Measurements from ENCODE around the gene EMC8. TPM values are rescaled to one million over a fixed set of nuclear protein-coding genes. Genes with fewer than 3 reads are reported as not detected.

EMC8 gene
- polyA plus RNA-seq, 1 of the 3 experiments (the other 2 are of a cell fraction): 45.9 TPM

DNA sequence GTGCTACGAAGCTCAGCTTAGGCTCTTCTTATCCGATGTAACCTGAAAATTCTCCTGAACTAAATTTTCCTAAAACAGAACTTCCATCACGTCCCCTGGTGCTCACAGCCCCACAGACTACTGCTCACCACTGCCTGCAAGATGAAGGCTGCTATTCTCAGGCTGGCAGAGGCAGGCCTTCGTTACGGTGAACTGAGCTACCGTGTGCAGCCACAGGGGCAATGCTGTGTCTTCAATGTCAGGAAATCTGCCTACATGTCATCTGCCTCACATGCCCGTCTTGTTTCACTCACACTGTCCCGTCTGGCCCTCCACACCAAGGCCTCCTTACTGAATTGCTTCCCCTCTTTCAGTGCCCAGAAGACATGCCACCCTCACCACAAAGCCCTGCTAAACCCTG lies 15.9 kb downstream of the EMC8 start:
- Histone ChIP-seq H3K4me3 (ENCODE audit: low read depth in 2 of 2, low read length in 1 of 2) (no peak overlapping the region), H3K4me2 (no peak overlapping the region), H4K20me1 (ENCODE audit: insufficient read depth) (peaks cover 28% of the 10 kb centered on the region), H3K9ac (no peak overlapping the region), H3K79me2 (ENCODE audit: insufficient read depth) (peaks cover 35% of the 10 kb centered on the region; the same call in 1 of the 2 replicates), H3K9me3 (no peaks in the 10 kb centered on the region), H3K9me2 (no peaks in the 10 kb centered on the region), H2AFZ (ENCODE audit: low read depth) (no peak overlapping the region), H3K27me3 (ENCODE audit: insufficient read depth) (no peaks in the 10 kb centered on the region), H3F3A (replicated peaks; ENCODE audit: insufficient read depth) (peaks cover 5% of the 10 kb centered on the region), H3K36me3 (replicated peaks in 1 of 2; ENCODE audit: control insufficient read depth in 1 of 2, insufficient read depth in 2 of 2, low read length in 1 of 2) (peaks cover 25 to 57% of the 10 kb centered on the region in 2 experiments), H3K27ac (ENCODE audit: low read depth in 2 of 2, low read length in 1 of 2) (no peak overlapping the region), H3K4me1 (ENCODE audit: control insufficient read depth in 1 of 2, insufficient read depth in 2 of 2, low read depth in 1 of 2, low read length in 1 of 2) (no peaks in the 10 kb centered on the region)
- POLR2A ChIA-PET: no interaction called here
- CTCF ChIA-PET: interaction anchor here (0.6 kb wide), 1 partner anchor 760 kb away, joined by 3 read pairs; no protein-coding TSS in a partner anchor
- TF ChIP-seq FOXJ3 (CRISPR knock-in tag; IDR thresholded peaks at IDR 0.05) (no peak), RCOR1 (IDR thresholded peaks at IDR 0.05; ENCODE audit: low read length) (no peak), TAF1 (IDR thresholded peaks at IDR 0.05; ENCODE audit: borderline replicate concordance, low read depth, low read length) (no peak), SIN3A (IDR thresholded peaks at IDR 0.05; ENCODE audit: borderline replicate concordance, low read depth, low read length) (no peak), TCF12 (IDR thresholded peaks at IDR 0.05) (no peak), EZH2phosphoT487 (IDR thresholded peaks at IDR 0.05; ENCODE audit: borderline replicate concordance, low read depth) (no peak), NRF1 (IDR thresholded peaks at IDR 0.05; ENCODE audit: low read depth, low read length) (no peak), FOXM1 (IDR thresholded peaks at IDR 0.05; ENCODE audit: low read depth) (no peak), FOSL2 (IDR thresholded peaks at IDR 0.05; ENCODE audit: borderline replicate concordance, low read depth) (no peak), MEF2A (IDR thresholded peaks at IDR 0.05; ENCODE audit: borderline replicate concordance, low read depth) (no peak), NFIC (IDR thresholded peaks at IDR 0.05; ENCODE audit: borderline replicate concordance) (no peak), YY1 (IDR thresholded peaks at IDR 0.05; ENCODE audit: low read depth) (no peak), CHD2 (IDR thresholded peaks at IDR 0.05; ENCODE audit: low read length, partially characterized antibody) (no peak)
- TF ChIP-seq, protein P1, sequence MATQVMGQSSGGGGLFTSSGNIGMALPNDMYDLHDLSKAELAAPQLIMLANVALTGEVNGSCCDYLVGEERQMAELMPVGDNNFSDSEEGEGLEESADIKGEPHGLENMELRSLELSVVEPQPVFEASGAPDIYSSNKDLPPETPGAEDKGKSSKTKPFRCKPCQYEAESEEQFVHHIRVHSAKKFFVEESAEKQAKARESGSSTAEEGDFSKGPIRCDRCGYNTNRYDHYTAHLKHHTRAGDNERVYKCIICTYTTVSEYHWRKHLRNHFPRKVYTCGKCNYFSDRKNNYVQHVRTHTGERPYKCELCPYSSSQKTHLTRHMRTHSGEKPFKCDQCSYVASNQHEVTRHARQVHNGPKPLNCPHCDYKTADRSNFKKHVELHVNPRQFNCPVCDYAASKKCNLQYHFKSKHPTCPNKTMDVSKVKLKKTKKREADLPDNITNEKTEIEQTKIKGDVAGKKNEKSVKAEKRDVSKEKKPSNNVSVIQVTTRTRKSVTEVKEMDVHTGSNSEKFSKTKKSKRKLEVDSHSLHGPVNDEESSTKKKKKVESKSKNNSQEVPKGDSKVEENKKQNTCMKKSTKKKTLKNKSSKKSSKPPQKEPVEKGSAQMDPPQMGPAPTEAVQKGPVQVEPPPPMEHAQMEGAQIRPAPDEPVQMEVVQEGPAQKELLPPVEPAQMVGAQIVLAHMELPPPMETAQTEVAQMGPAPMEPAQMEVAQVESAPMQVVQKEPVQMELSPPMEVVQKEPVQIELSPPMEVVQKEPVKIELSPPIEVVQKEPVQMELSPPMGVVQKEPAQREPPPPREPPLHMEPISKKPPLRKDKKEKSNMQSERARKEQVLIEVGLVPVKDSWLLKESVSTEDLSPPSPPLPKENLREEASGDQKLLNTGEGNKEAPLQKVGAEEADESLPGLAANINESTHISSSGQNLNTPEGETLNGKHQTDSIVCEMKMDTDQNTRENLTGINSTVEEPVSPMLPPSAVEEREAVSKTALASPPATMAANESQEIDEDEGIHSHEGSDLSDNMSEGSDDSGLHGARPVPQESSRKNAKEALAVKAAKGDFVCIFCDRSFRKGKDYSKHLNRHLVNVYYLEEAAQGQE (IDR thresholded peaks at IDR 0.05; ENCODE audit: low read depth, low read length): no peak
- TF ChIP-seq, protein P2, sequence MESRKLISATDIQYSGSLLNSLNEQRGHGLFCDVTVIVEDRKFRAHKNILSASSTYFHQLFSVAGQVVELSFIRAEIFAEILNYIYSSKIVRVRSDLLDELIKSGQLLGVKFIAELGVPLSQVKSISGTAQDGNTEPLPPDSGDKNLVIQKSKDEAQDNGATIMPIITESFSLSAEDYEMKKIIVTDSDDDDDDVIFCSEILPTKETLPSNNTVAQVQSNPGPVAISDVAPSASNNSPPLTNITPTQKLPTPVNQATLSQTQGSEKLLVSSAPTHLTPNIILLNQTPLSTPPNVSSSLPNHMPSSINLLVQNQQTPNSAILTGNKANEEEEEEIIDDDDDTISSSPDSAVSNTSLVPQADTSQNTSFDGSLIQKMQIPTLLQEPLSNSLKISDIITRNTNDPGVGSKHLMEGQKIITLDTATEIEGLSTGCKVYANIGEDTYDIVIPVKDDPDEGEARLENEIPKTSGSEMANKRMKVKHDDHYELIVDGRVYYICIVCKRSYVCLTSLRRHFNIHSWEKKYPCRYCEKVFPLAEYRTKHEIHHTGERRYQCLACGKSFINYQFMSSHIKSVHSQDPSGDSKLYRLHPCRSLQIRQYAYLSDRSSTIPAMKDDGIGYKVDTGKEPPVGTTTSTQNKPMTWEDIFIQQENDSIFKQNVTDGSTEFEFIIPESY (IDR thresholded peaks at IDR 0.05; ENCODE audit: borderline replicate concordance, low read depth): no peak
- TF ChIP-seq, protein P3, sequence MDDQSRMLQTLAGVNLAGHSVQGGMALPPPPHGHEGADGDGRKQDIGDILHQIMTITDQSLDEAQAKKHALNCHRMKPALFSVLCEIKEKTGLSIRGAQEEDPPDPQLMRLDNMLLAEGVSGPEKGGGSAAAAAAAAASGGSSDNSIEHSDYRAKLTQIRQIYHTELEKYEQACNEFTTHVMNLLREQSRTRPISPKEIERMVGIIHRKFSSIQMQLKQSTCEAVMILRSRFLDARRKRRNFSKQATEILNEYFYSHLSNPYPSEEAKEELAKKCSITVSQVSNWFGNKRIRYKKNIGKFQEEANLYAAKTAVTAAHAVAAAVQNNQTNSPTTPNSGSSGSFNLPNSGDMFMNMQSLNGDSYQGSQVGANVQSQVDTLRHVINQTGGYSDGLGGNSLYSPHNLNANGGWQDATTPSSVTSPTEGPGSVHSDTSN (IDR thresholded peaks at IDR 0.05): no peak
- TF ChIP-seq, protein P4, sequence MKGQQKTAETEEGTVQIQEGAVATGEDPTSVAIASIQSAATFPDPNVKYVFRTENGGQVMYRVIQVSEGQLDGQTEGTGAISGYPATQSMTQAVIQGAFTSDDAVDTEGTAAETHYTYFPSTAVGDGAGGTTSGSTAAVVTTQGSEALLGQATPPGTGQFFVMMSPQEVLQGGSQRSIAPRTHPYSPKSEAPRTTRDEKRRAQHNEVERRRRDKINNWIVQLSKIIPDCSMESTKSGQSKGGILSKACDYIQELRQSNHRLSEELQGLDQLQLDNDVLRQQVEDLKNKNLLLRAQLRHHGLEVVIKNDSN (IDR thresholded peaks at IDR 0.05; ENCODE audit: borderline replicate concordance, low read depth): no peak
- WGBS (ENCODE audit: low lambda C conversion rate): 97% methylated on average over 7 of the region's 8 CpGs
- no peak for DNase-seq
